Lower lobe of right lung (tissue), 2 donors: ENCODE measurements around the gene ARHGAP32. TPM values are rescaled to one million over a fixed set of nuclear protein-coding genes. Genes with fewer than 3 reads are reported as not detected.

Experiments
- ATAC-seq, 2 donors: fragments of 200-7000 bp; cut with Tn5 transposase; one replicate each; pipeline ENCODE4 v1.9.1; 2020 to 2022; ENCODE audit warnings: mild to moderate bottlenecking in 2 of 2, moderate library complexity in 2 of 2
- DNase-seq: peaks from one replicate; pipeline ENCODE4 v3.0.0-alpha.2; 2020
- H3K27ac ChIP-seq: fragments of 200-600 bp; one replicate; pipeline ENCODE4 v1.8.0; 2022
- H3K27me3 ChIP-seq: fragments of 200-600 bp; one replicate; pipeline ENCODE4 v1.8.0; 2022; ENCODE audit warnings: low read depth
- H3K36me3 ChIP-seq: fragments of 200-600 bp; one replicate; pipeline ENCODE4 v1.8.0; 2022; ENCODE audit warnings: mild to moderate bottlenecking
- H3K4me1 ChIP-seq: fragments of 200-600 bp; one replicate; pipeline ENCODE4 v1.8.0; 2022
- H3K4me3 ChIP-seq: fragments of 200-600 bp; one replicate; pipeline ENCODE4 v1.8.0; 2022; ENCODE audit warnings: mild to moderate bottlenecking
- H3K9me3 ChIP-seq: fragments of 200-600 bp; one replicate; pipeline ENCODE4 v1.8.0; 2022
- intact Hi-C: fragments of 100-400 bp; cut with DNase I; formaldehyde crosslinking; loops from one replicate; pipeline ENCODE4 v1.11.0; 2022
- total RNA-seq: library from RNA; stranded (reverse); fragmentation: NEBNext Ultra II Directional; extraction: Animal tissue kit (Norgen Biotek cat#: 25700); gene quantifications from one replicate; pipeline ENCODE4 v1.2.1, GENCODE V29; 2021
- TF ChIP-seq, protein P1 (sequence below): fragments of 200-600 bp; IDR thresholded peaks from one replicate; pipeline ENCODE4 v1.8.0; 2022; ENCODE audit warnings: antibody characterized with exemption, mild to moderate bottlenecking
- donor health status: DM: no; HTN: yes; CAD: no; lungs with severe emphysema.

ARHGAP32 gene
- total RNA-seq, 1 donor from 2014 or later = 27.9 TPM

DNA sequence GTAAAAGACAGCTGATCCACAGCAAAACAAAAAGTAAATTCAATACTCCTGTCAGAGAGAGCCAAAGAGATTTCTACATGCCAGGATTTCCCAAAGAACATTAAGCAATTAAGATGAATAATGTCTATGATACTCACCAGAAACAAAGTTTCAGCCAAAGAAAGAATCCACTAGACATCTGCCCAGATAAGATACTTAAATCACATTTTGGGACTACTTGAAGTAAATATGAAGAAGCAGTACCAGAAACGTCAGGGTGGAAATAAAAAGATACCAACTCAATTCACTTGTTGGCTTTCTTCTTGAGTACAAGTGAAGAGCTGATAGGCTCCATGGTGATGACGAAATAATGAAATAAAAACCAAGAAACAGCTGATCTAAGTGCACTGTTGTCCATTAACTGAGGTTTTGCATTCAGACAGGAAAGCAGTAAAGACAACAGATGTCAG lies 31.6 kb upstream of the ARHGAP32 start:
- H3K36me3 ChIP-seq = no peaks in the 10 kb centered on the region
- TF ChIP-seq, protein P1, sequence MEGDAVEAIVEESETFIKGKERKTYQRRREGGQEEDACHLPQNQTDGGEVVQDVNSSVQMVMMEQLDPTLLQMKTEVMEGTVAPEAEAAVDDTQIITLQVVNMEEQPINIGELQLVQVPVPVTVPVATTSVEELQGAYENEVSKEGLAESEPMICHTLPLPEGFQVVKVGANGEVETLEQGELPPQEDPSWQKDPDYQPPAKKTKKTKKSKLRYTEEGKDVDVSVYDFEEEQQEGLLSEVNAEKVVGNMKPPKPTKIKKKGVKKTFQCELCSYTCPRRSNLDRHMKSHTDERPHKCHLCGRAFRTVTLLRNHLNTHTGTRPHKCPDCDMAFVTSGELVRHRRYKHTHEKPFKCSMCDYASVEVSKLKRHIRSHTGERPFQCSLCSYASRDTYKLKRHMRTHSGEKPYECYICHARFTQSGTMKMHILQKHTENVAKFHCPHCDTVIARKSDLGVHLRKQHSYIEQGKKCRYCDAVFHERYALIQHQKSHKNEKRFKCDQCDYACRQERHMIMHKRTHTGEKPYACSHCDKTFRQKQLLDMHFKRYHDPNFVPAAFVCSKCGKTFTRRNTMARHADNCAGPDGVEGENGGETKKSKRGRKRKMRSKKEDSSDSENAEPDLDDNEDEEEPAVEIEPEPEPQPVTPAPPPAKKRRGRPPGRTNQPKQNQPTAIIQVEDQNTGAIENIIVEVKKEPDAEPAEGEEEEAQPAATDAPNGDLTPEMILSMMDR = no peak
- DNase-seq (no peak), ATAC-seq (no peak)
- no peak overlapping the region for H3K27ac ChIP-seq
- intact Hi-C loops = no loop called here
- no peak overlapping the region for H3K4me3 ChIP-seq
- peaks cover 10% of the 10 kb centered on the region for H3K9me3 ChIP-seq
- peaks cover 13% of the 10 kb centered on the region for H3K4me1 ChIP-seq
- no peaks in the 10 kb centered on the region for H3K27me3 ChIP-seq

DNA sequence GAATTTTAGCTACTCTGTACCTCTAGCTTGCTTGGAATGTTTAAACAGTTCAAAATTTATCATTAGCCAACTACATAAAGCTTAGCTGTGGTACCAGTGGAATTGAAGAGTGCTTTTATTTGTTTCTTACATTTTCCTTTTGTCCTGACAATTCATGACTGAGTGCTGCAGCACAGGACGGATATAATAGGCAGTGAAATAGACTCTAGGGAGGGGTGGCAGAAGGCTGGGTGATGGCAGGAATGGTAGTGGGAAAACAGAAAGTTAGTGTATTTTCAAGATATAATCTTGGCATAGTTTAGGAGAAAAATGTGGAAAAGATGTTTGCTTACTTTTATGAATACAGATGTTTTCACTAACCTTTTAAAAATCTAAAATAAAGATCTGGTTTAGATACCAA lies 31.1 kb upstream of the ARHGAP32 start:
- ATAC-seq (no peak), DNase-seq (no peak)
- peaks cover 13% of the 10 kb centered on the region for H3K4me1 ChIP-seq
- no peak overlapping the region for H3K4me3 ChIP-seq
- no peaks in the 10 kb centered on the region for H3K36me3 ChIP-seq
- intact Hi-C loops = no loop called here
- H3K9me3 ChIP-seq = peaks cover 10% of the 10 kb centered on the region
- no peak overlapping the region for H3K27ac ChIP-seq
- no peaks in the 10 kb centered on the region for H3K27me3 ChIP-seq
- TF ChIP-seq, protein P1 = no peak

DNA sequence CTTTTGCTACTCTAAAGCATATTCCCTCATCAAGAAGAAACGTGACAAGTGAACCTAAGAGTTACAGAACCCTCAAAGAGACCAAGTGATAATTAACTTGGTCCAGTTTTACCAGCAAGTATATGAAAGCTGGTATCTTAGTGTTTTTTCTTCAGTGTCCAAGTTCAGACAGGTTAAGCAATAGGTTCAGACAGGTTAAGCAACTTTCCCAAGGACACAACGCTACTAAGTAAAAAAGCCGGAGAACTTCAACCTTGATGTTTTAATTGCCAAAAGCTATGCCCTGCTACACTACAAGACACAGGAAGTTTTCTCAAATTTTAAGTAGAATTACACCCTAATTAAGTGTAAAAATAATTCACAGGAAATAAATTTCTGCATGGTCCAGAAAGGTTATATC lies 30.0 kb upstream of the ARHGAP32 start:
- no peak for DNase-seq
- TF ChIP-seq, protein P1 = no peak
- Histone ChIP-seq H3K9me3 (peaks cover 10% of the 10 kb centered on the region), H3K4me1 (peaks cover 13% of the 10 kb centered on the region), H3K36me3 (no peaks in the 10 kb centered on the region), H3K27ac (no peak overlapping the region), H3K27me3 (no peaks in the 10 kb centered on the region), H3K4me3 (no peak overlapping the region)
- intact Hi-C loops = no loop called here
- ATAC-seq = no peak

DNA sequence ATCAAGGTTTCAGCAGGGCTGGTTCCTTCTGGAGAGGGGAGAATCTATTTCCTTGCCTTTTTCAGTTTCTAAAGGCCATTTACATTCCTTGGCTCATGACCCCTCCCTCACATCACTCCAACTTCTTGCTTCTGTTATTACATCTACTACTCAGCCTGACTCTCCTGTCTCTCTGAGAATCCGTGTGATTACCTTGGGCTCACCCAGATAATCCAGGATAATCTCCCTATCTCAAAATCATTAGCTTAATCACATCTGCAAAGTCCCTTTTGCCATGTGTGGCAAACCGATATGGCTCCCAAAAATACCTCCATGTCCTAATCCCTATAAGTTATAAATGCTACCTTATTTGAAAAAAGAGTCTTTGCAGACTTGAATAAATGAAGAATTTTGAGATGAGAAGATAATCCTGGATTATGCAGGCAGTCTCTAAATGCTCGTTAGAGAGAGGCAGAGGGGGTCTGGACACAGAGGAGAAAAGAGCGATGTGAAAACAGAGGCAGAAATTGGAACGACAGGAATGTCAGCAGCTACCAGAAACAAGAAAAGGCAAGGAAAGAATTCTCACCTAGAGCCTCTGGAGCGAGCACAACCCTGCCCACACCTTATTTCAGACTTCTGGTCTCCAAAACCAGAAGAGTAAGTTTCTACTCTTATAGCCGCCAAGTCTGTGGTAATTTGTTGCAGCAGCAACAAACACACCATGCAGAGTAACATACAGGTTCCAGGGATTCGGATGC lies 23.6 kb upstream of the ARHGAP32 start:
- Histone ChIP-seq H3K27ac (no peak overlapping the region), H3K9me3 (no peaks in the 10 kb centered on the region), H3K4me3 (no peak overlapping the region), H3K4me1 (no peaks in the 10 kb centered on the region), H3K27me3 (no peaks in the 10 kb centered on the region), H3K36me3 (no peaks in the 10 kb centered on the region)
- TF ChIP-seq, protein P1 = no peak
- ATAC-seq = no peak
- intact Hi-C loops = no loop called here
- no peak for DNase-seq

DNA sequence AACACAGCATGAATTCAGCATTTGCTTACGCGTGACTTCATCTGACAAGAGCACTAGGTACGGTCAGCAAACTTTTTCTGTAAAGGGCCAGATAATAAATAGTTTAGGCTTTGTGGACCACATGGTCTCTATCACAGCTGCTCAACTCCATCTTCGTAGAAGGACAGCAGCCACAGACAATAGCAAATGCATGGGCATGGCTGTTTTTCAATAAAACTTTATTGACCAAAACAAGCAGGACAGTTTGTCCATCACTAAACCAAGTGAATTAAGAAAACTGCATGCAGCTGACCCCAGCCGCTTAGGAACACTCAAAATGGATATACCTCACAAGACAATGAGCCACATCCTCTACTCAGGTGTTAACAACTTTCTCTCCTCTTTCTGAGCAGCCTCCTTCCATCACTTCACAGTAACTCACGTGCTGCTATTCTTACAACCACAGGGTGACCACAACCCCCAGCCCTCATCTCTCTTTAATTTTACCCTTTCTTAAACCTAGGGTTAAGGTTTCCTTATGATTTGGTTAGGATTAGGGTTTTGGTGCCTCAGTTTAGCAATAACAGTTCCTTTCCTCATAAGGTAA lies 22.7 kb upstream of the ARHGAP32 start:
- H3K27me3 ChIP-seq = no peaks in the 10 kb centered on the region
- H3K36me3 ChIP-seq = no peaks in the 10 kb centered on the region
- ATAC-seq (no peak), DNase-seq (no peak)
- TF ChIP-seq, protein P1 = no peak
- intact Hi-C loops = no loop called here
- no peak overlapping the region for H3K27ac ChIP-seq
- H3K4me1 ChIP-seq = no peaks in the 10 kb centered on the region
- no peaks in the 10 kb centered on the region for H3K9me3 ChIP-seq
- no peak overlapping the region for H3K4me3 ChIP-seq
